T-cell (primary cell): ENCODE measurements around the gene FBLN2. TPM values are rescaled to one million over a fixed set of nuclear protein-coding genes. Genes with fewer than 3 reads are reported as not detected.

Experiments
- ATAC-seq, 4 experiments: fragments of 200-7000 bp in 3 of 4; fragments of 150-1000 bp in 1 of 4; cut with Tn5 transposase; replicated peaks in 1 of 4; 1 replicate in 3 of 4; 2 replicates in 1 of 4; pipeline ENCODE4 v1.10.0; 2021; ENCODE audit warnings: moderate library complexity in 3 of 4, mild to moderate bottlenecking in 2 of 4, moderate number of reproducible peaks in 1 of 4
- CTCF ChIA-PET, 2 donors: fragments of 300-600 bp; sonication (Branson Sonifier 250); formaldehyde crosslinking; loops; one replicate each; lab custom pipeline; 2022; ENCODE audit warnings: antibody characterized with exemption in 2 of 2; lab: Charles Lee
- POLR2A ChIA-PET, 2 donors: fragments of 300-600 bp; sonication (Branson Sonifier 250); formaldehyde crosslinking; loops; one replicate each; lab custom pipeline; 2022; ENCODE audit warnings: antibody characterized with exemption in 2 of 2; lab: Charles Lee
- DNase-seq, 35 experiments: peaks; one replicate each; pipeline versions ENCODE4 v3.0.0 to v3.0.0-alpha.2; 2013 to 2023
- H3K27ac ChIP-seq: one replicate; pipeline ENCODE4 v1.5.1; 2013; ENCODE audit warnings: low read length
- H3K27me3 ChIP-seq, 2 experiments: replicated peaks in 1 of 2; 1 replicate in 1 of 2; 2 replicates in 1 of 2; pipeline versions ENCODE4 v1.6.1 to v1.7.0; 2013; ENCODE audit warnings: low read length in 1 of 2, mixed read lengths in 1 of 2; ENCODE audit not compliant: control insufficient read depth in 2 of 2, insufficient read depth in 2 of 2; ENCODE audit errors: extremely low read depth in 1 of 2
- H3K36me3 ChIP-seq, 2 donors: 1 replicate in 1 of 2; 2 replicates in 1 of 2; pipeline versions ENCODE4 v1.6.1 to v1.7.0; 2013; ENCODE audit warnings: low read length in 1 of 2; ENCODE audit not compliant: control insufficient read depth in 2 of 2, insufficient read depth in 1 of 2; ENCODE audit errors: extremely low read depth in 1 of 2
- H3K4me1 ChIP-seq, 2 experiments: 1 replicate in 1 of 2; 2 replicates in 1 of 2; pipeline versions ENCODE4 v1.6.1 to v1.7.0; 2013; ENCODE audit warnings: low read length in 2 of 2, mixed read lengths in 1 of 2; ENCODE audit not compliant: insufficient read depth in 2 of 2, control insufficient read depth in 1 of 2; ENCODE audit errors: extremely low read depth in 1 of 2
- H3K4me3 ChIP-seq, 2 donors: 1 replicate in 1 of 2; 2 replicates in 1 of 2; pipeline versions ENCODE4 v1.5.1 to v1.7.0; 2013; ENCODE audit warnings: mild to moderate bottlenecking in 2 of 2, low read length in 1 of 2, moderate library complexity in 1 of 2; ENCODE audit not compliant: control insufficient read depth in 1 of 2; ENCODE audit errors: extremely low read depth in 1 of 2
- H3K9me3 ChIP-seq: 2 replicates; pipeline ENCODE4 v1.7.0; 2013
- H3K27ac Mint-ChIP-seq, 2 donors: one replicate each; pipeline ENCODE4 v1.8.0; 2020 to 2021; ENCODE audit warnings: mild to moderate bottlenecking in 2 of 2, mixed read lengths in 2 of 2
- H3K27me3 Mint-ChIP-seq, 2 donors: one replicate each; pipeline ENCODE4 v1.8.0; 2021 to 2022; ENCODE audit warnings: mixed read lengths in 2 of 2
- H3K36me3 Mint-ChIP-seq: one replicate; pipeline ENCODE4 v1.8.0; 2021; ENCODE audit warnings: mixed read lengths
- H3K4me1 Mint-ChIP-seq, 3 donors: one replicate each; pipeline ENCODE4 v1.8.0; 2020 to 2022; ENCODE audit warnings: mixed read lengths in 3 of 3, mild to moderate bottlenecking in 1 of 3
- H3K4me3 Mint-ChIP-seq, 3 donors: one replicate each; pipeline ENCODE4 v1.8.0; 2020 to 2022; ENCODE audit warnings: mild to moderate bottlenecking in 3 of 3, mixed read lengths in 3 of 3, moderate library complexity in 3 of 3
- H3K9me3 Mint-ChIP-seq, 3 donors: one replicate each; pipeline ENCODE4 v1.8.0; 2020 to 2022; ENCODE audit warnings: mixed read lengths in 3 of 3
- WGBS: methylation state at CpG from one replicate; pipeline ENCODE4 v1.1.5; 2013; ENCODE audit warnings: missing lambda C conversion rate; ENCODE audit not compliant: insufficient coverage; 5-methylcytosine and 5-hydroxymethylcytosine counted together
- total RNA-seq, 35 experiments: library from RNA in 6 of 35; stranded (reverse) in 6 of 35; fragments of 120-200 nt in 1 of 35; gene quantifications; one replicate each; pipeline versions ENCODE4 v1.2.1 to v1.2.4 and lab custom pipeline; 2013 to 2026

Gene FBLN2
- total RNA-seq, 5 donors from 2014 or later (not counting 1 experiment from before 2014, with no cell fraction given): 1.5 to 5.8 (median 2.8) TPM

GRCh38 chr3:13507570-13508339 is 41.2 kb upstream of the FBLN2 start:
- Mint-ChIP-seq H3K27ac (no peak overlapping the region), H3K4me3 (no peak overlapping the region), H3K27me3 (no peaks in the 10 kb centered on the region), H3K9me3 (no peaks in the 10 kb centered on the region), H3K4me1 (no peaks in the 10 kb centered on the region), H3K36me3 (peaks cover 7% of the 10 kb centered on the region)
- Histone ChIP-seq H3K9me3 (no peaks in the 10 kb centered on the region), H3K4me3 (no peak overlapping the region), H3K27me3 (no peaks in the 10 kb centered on the region), H3K36me3 (no peaks in the 10 kb centered on the region), H3K27ac (no peak overlapping the region), H3K4me1 (no peaks in the 10 kb centered on the region)
- ATAC-seq: no peak
- 70% methylated on average over 19 of the region's 20 CpGs for WGBS
- POLR2A ChIA-PET: no interaction called here
- DNase-seq: no peak
- CTCF ChIA-PET: no interaction called here

DNA sequence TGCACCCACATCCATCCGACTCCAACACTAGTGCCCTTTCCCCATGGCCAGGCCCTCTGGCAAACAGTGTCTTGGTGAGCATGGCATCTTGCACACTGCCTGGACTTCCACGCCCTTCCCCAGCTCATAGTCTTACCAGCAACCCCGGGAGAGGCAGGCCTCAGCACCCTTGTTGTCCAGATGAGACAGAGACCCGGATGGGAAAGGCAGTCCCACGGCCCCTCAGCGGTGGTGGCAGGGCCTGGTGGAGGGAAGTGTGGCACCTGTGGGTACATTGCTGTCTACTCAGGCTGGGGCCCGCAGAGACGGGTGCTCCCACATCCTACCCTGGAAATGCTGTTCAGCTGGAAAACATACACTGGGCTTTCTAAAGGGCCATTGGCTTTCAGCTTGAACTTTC is 40.4 kb upstream of the FBLN2 start:
- H3K4me1 ChIP-seq: no peaks in the 10 kb centered on the region
- H3K36me3 ChIP-seq: no peaks in the 10 kb centered on the region
- Mint-ChIP-seq H3K27ac (no peak overlapping the region), H3K9me3 (no peaks in the 10 kb centered on the region), H3K36me3 (peaks cover 5% of the 10 kb centered on the region), H3K27me3 (no peaks in the 10 kb centered on the region), H3K4me3 (no peak overlapping the region), H3K4me1 (no peaks in the 10 kb centered on the region)
- H3K27me3 ChIP-seq: no peaks in the 10 kb centered on the region
- H3K27ac ChIP-seq: no peak overlapping the region
- no peaks in the 10 kb centered on the region for H3K9me3 ChIP-seq
- DNase-seq: no peak
- ChIA-PET POLR2A (no interaction called here), CTCF (no interaction called here)
- WGBS: 85% methylated on average over 5 of the region's 8 CpGs
- ATAC-seq: no peak
- H3K4me3 ChIP-seq: no peak overlapping the region

DNA sequence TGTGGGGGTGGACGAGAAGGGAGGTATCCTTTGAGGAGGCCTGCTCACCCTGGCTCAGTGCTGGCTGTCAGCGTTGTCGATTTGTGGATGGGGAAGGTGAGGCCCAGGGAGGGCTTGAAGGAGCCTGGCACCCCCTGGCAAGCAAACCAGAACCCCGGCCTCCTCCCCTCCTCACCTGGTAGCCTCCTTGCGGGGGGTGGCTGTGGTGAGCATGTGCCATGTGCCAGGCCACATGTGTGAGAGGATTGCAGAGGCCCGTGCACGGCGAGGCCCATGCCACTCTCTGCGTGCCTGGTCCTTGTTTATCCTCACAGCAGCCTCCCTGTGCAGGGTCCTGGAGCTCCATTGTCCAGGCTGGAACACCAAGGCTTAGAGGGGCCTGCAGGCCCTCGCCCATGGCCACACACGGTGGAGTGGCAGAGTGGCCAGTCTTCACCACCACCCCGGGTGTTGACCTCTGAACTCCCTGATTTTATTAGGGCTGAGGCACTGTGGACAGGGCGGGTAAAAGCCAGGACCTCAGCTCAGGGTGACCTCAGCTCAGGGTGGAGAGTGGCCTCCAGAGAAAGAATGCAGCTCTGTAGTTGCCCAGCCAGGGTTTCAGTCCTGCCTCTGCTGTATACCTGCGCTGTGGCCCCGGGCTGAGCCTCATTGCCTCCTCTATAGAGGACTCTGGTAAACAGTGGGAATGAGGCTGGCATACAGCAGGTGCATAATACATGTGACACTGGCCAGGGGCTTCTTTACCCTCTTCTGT is 39.7 kb upstream of the FBLN2 start:
- ATAC-seq (no peak), DNase-seq (no peak)
- WGBS: 79% methylated on average over 8 of the region's 15 CpGs
- Mint-ChIP-seq H3K27me3 (no peaks in the 10 kb centered on the region), H3K27ac (no peak overlapping the region), H3K4me1 (no peaks in the 10 kb centered on the region), H3K9me3 (no peaks in the 10 kb centered on the region), H3K4me3 (no peak overlapping the region), H3K36me3 (no peaks in the 10 kb centered on the region)
- Histone ChIP-seq H3K9me3 (no peaks in the 10 kb centered on the region), H3K4me3 (no peak overlapping the region), H3K4me1 (no peaks in the 10 kb centered on the region), H3K27me3 (peaks cover 0 to 2% of the 10 kb centered on the region in 2 experiments), H3K27ac (no peak overlapping the region), H3K36me3 (no peaks in the 10 kb centered on the region)
- CTCF ChIA-PET: no interaction called here
- POLR2A ChIA-PET: no interaction called here

- Histone ChIP-seq H3K4me1 (no peaks in the 10 kb centered on the region), H3K9me3 (no peaks in the 10 kb centered on the region), H3K36me3 (no peaks in the 10 kb centered on the region), H3K27ac (no peak overlapping the region), H3K4me3 (no peak overlapping the region), H3K27me3 (peaks cover 0 to 2% of the 10 kb centered on the region in 2 experiments)
- Mint-ChIP-seq H3K27ac (no peak overlapping the region), H3K9me3 (no peaks in the 10 kb centered on the region), H3K27me3 (no peaks in the 10 kb centered on the region), H3K36me3 (no peaks in the 10 kb centered on the region), H3K4me1 (no peaks in the 10 kb centered on the region), H3K4me3 (no peak overlapping the region)
- CTCF ChIA-PET: no interaction called here
- POLR2A ChIA-PET: no interaction called here
- WGBS: 90% methylated on average over 8 of the region's 8 CpGs
- ATAC-seq (no peak), DNase-seq (no peak)
Observed at GRCh38 chr3:13509816-13510192, 39.1 kb upstream of the FBLN2 start.

- Histone ChIP-seq H3K4me3 (no peak overlapping the region), H3K27ac (no peak overlapping the region), H3K27me3 (peaks cover 0 to 6% of the 10 kb centered on the region in 2 experiments), H3K9me3 (no peaks in the 10 kb centered on the region), H3K4me1 (no peaks in the 10 kb centered on the region), H3K36me3 (no peaks in the 10 kb centered on the region)
- Mint-ChIP-seq H3K4me3 (no peak overlapping the region), H3K36me3 (no peaks in the 10 kb centered on the region), H3K4me1 (no peaks in the 10 kb centered on the region), H3K9me3 (no peaks in the 10 kb centered on the region), H3K27ac (no peak overlapping the region), H3K27me3 (no peaks in the 10 kb centered on the region)
- ATAC-seq: no peak
- whole genome bisulfite sequencing: 60% methylated on average over 3 of the region's 7 CpGs
- CTCF ChIA-PET: no interaction called here
- POLR2A ChIA-PET: no interaction called here
- DNase-seq: no peak
Observed at GRCh38 chr3:13512451-13512850, 36.5 kb upstream of the FBLN2 start.

- Mint-ChIP-seq H3K36me3 (no peaks in the 10 kb centered on the region), H3K27ac (no peak overlapping the region), H3K4me3 (no peak overlapping the region), H3K4me1 (no peaks in the 10 kb centered on the region), H3K9me3 (no peaks in the 10 kb centered on the region), H3K27me3 (peaks cover 0 to 4% of the 10 kb centered on the region in 2 donors)
- Histone ChIP-seq H3K27me3 (peaks cover 0 to 11% of the 10 kb centered on the region in 2 experiments), H3K9me3 (no peaks in the 10 kb centered on the region), H3K4me3 (no peak overlapping the region), H3K27ac (no peak overlapping the region), H3K4me1 (no peaks in the 10 kb centered on the region), H3K36me3 (no peaks in the 10 kb centered on the region)
- ATAC-seq (no peak), DNase-seq (no peak)
- WGBS: 96% methylated on average over 5 of the region's 20 CpGs
- CTCF ChIA-PET: no interaction called here
- POLR2A ChIA-PET: no interaction called here
Observed at GRCh38 chr3:13513051-13513912, 35.6 kb upstream of the FBLN2 start.
